Stimulated activated CD4-positive, alpha-beta T cell treated with anti-CD3 and anti-CD28 coated beads, Interleukin-4, amount 100 ng/mL, for 48 hours (primary cell): Measurements from ENCODE around the gene B3GALT4.
"Not testable (repeated sequence)": the region's sequence is repeated elsewhere in the genome, so short reads cannot be mapped to it uniquely, and the experiment has no call there.

ENCODE experiments used
- DNase-seq, 2 donors: peaks; one replicate each; pipeline ENCODE4 v3.0.0-alpha.2; 2020; ENCODE audit warnings: low read depth in 2 of 2

The B3GALT4 gene, protein sequence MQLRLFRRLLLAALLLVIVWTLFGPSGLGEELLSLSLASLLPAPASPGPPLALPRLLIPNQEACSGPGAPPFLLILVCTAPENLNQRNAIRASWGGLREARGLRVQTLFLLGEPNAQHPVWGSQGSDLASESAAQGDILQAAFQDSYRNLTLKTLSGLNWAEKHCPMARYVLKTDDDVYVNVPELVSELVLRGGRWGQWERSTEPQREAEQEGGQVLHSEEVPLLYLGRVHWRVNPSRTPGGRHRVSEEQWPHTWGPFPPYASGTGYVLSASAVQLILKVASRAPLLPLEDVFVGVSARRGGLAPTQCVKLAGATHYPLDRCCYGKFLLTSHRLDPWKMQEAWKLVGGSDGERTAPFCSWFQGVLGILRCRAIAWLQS

DNA sequence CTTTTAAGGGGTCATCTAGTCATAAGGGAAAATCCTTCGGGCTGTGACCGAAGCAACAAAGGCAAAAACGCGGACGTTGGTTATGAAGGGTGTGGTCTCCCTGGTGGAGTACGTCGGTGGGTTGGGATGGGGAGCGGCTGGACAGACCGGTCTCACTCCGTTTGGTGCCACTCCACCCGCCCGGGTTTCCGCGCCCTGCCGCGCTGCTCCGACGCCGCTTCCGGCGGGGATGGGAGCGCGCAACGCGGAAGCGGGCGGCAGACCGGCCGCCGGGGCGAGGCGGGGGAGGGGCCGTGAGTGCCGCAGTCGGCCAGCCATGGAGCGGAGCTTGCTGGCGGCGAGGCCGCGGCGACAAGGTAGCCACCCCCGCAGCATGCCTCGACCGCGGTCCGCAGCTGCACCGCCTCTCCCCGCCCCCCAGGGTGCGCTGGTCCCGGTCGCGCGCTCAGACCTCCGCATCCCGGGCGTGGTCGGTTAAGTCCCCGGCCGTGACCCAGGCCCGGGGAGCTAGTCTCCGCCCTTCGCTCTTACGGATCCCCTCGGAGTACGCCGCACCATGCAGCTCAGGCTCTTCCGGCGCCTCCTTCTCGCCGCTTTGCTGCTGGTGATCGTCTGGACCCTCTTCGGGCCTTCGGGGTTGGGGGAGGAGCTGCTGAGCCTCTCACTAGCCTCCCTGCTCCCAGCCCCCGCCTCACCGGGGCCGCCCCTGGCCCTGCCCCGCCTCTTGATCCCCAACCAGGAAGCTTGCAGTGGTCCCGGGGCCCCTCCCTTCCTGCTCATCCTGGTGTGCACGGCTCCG lies at the start of gene B3GALT4:
TSS of gene B3GALT4 (plus strand) at position 260 of the 799 bp plus-strand sequence. CDS start at position 557, 297 bp downstream.
- peak; percentile 66 to 78 for DNase-seq

DNA sequence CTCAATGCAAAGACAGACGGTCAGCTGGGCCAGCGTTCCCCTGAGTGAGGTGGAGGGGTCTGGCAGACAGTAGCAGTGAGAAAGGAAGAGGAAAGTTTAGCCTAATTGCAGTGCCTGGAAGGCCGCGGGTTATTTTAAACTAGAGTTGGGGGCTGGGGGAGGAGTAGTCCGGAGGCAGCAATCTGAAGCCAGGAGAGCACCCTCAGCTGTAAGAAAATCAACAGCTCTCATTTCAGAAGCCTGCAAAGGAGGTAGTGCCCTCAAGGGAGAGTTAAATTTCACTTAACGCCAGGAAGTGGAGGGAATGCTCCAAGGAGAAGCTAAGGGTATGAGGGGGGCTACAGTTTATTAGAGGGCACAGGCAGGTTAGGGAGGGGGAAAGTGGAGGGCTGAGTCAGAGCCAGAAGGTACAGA lies 41.7 kb upstream of the B3GALT4 start:
- no peak for DNase-seq

DNA sequence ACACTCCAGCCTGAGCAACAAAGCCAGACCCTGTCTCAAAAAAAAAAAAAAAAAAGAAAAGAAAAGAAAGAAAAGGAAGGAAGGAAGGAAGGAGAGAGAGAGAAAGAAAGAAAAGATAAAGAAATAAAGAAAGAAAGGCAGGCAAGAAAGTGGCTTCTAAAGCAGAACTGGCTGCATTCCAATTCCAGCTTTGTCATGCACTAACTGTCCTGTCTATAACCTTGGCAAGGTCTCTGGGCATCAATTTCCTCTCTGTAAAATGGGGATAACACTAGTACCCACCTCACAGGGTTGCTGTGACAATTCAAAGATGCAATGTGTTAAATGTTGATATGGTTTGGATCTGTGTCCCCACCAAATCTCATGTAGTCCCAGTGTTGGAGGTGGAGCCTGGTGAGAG lies 40.6 kb upstream of the B3GALT4 start:
- no peak for DNase-seq

DNA sequence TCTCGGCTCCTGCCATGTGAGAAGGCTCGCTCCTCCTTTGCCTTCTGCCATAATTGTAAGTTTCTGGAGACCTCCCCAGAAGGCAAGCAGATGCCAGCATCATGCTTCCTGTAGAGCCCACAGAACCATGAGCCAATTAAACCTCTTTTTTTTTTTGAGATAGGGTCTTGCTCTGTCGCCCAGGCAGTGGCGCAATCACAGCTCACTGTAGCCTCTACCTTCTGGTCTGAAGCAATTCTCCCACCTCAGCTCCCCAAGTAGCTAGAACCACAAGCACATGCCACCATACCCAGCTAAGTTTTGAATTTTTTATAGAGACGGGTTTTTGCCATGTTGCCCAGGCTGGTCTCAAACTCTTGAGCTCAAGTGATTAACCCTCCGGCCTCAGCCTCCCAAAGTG lies 40.1 kb upstream of the B3GALT4 start:
- DNase-seq = no peak

DNA sequence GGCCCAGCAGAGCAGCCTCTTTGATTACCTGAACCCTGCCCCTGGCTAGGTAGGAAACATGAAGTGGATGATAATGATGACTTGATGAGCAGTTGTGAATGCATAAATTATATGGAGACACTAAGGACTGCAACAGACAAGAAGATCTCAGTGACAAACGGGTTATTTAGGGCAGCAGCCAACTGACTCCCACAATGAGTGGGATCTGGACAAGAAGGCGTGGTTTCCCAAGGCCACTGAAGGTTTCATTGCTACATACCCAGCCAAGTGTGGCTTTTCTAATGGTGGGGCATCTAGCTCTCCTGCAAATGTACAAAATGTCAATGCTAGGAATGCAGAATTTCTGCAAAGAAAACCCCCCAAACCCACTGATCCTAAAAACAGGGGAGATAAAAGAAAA lies 39.2 kb upstream of the B3GALT4 start:
- DNase-seq = no peak

DNA sequence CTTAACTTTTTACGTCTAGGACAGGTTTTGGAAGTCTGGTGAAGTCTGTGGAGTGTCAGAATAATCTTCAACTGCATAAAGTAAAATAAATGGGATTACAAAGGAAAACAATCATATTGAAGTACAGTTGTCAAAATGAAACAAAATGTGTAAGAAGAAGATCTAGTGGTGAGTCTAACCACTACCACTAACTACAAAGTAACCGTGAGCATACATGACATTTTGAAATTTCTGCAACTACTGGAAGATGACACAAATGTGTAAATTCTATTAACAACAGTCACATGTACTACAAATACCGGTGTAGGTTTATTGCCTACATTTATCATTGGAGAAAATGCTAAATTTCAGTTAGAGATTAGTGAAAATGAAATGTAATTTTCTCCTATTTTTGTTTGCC lies 35.0 kb upstream of the B3GALT4 start:
- no peak for DNase-seq

GRCh38 chr6:33243476-33243875 lies 33.4 kb upstream of the B3GALT4 start:
- no peak for DNase-seq

DNA sequence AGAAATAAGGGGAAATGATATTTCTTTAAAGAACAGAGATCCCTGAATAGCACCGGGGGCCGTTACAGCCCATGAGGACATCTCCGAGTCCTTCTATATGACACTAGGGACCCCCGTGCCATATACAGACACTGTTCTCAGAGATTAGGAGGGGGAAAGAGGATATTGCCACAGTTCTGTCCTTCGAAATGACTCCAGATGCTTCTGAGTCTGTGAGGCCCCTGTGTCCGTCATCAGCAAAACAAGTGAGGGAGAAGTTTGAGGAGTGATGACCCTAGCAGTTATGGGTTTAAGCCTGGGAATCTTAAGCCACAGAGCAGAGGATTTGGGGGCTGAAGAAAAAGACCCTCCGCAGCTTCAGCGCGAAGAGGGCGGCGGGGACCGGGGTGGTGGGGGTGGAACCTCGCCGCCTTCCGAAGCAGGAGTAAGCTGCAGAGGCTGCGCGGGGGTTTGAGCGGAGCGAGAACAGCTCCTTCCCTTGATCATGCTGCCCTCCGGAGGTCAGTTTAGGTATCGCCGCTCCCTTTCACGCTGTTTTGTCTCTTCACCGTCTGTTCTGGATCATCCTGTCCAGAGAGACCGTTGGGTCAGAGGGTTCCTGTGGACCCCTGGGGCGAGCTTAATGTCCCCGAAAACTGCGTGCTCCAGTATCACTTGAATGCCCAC lies 28.8 kb upstream of the B3GALT4 start:
- DNase-seq = peak; percentile 85 to 92

DNA sequence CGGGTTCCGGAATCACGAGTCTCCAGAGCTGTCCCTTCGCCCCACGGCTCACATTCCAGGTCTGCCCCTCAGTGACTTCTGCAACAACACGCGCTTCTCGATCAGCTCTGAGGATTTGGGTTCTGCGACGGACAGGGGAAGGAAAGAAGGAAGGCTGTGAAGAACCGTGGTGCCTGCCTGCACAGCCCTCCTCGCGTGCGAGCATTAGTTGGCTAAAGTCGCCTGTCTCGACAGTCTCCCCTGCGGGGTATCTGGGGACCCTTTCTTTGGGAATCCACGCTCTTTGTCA lies 28.3 kb upstream of the B3GALT4 start:
- DNase-seq = no peak

GRCh38 chr6:33248932-33249731 lies 27.8 kb upstream of the B3GALT4 start:
- DNase-seq = peak; percentile 92 to 96

- DNase-seq = no peak
Observed at GRCh38 chr6:33249732-33250630, 26.9 kb upstream of the B3GALT4 start.

- DNase-seq = no peak
Observed at GRCh38 chr6:33250731-33251130, 26.2 kb upstream of the B3GALT4 start.

DNA sequence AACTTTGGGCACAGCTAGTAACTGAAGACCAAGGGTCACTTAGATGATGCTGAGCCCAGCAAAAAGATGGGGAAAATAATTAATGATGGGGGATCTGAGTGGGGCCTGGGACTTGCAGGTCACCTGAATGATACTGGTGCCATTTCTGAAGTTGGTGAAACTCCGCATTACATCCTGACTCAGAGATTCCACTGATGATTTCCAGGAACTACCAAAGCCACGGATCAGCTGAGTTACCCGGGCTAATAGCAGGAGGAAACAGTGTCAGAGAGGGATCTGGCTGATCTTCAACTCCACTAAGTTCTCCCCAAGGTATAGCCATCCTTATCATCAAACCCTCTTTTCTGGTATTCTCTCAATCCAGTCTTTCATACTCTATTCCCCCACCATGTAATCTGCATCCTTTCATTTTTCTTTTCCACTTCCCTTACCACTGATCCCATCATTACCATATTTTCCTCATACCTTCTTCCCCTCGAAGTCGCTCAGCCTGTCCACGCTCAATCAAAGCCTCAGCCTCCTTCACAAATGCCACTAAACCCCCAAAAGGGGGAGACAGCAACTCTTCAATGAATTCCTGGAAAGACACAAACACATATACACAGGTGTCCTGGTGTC lies 25.4 kb upstream of the B3GALT4 start:
- DNase-seq = no peak

DNA sequence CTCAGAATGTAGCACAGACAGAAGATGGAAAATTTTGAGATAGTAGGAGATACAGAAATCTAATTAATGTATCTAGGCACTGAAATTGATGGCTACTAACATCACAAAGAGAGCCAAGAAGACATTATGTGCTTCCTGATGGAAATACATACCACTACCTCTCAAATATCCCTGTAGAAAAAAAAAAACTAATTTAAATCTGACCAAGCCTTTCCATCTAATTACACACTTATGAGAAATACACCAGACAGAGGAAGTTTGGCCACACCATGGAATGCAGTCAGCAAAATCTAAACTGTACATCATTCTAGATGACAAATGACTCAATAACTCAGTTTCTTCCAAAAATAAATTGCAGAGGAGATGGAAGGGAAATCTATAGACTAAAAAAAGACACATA lies 24.2 kb upstream of the B3GALT4 start:
- no peak for DNase-seq

GRCh38 chr6:33254591-33254990 lies 22.3 kb upstream of the B3GALT4 start:
- no peak for DNase-seq

DNA sequence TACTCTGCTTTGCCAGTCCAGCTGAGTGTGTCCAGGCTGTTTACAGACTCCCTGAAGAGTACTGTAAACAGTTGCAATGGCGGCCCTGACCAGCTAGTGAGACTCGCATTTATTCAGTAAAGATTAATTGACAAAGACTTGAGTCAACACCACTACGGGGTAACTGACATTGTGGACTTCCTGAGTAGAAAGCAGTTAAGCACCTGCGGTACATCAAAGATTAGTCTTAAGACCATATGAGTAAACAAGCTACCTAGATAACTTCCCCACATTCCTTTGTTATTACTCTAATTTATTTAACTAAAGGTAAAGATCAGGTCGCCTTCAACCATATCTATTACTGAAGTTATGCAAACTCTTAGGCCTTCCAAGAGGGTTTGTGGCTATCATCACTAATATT lies 17.9 kb upstream of the B3GALT4 start:
- DNase-seq = no peak

- not testable (repeated sequence) for DNase-seq
Observed at GRCh38 chr6:33262490-33262889, 14.4 kb upstream of the B3GALT4 start.

- DNase-seq = no peak
Observed at GRCh38 chr6:33264015-33264414, 12.9 kb upstream of the B3GALT4 start.

DNA sequence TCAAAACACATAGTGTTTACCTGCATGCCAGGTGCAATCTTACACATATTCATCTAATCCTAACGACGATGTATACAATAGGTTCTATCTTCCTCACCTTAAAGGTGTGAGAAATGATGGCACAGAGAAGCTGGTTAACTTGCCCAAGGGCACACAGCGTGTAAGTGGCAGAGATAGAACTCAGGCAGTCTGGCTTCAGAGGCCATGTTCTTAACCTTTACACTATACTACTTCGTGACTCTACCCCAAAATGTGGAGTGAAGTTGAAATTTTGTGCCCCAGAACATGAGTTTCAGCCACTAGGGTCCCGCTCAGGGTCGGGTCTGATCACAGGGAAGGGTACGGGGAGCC lies 5.8 kb upstream of the B3GALT4 start:
- no peak for DNase-seq

- DNase-seq = peak; percentile 73 to 86
Observed at GRCh38 chr6:33271468-33272274, 5.3 kb upstream of the B3GALT4 start, which contains the start of the genes RPS18 and VPS52. RPS18 (plus strand) TSS chr6:33272075; CDS start chr6:33272120, 45 bp downstream. VPS52 (minus strand) TSS chr6:33271876; CDS start chr6:33271675, 201 bp downstream.
